GM19351 (cell line): ENCODE data around the gene ADSL.

Source experiments
- ATAC-seq: cut with Tn5 transposase; IDR thresholded peaks from one replicate; pipeline ENCODE4 v1.9.1; 2021; ENCODE audit warnings: mild to moderate bottlenecking, moderate library complexity; ENCODE audit not compliant: unreplicated experiment

The ADSL gene

GRCh38 chr22:40326905-40327735 lies 19.2 kb upstream of the ADSL start:
- ATAC-seq: no peak

GRCh38 chr22:40328546-40329456 lies 17.5 kb upstream of the ADSL start:
- no peak for ATAC-seq

- no peak for ATAC-seq
Measured at GRCh38 chr22:40329466-40329865, 16.8 kb upstream of the ADSL start.

- ATAC-seq: no peak
Measured at GRCh38 chr22:40330086-40330485, 16.2 kb upstream of the ADSL start.

- no peak for ATAC-seq
Measured at GRCh38 chr22:40330615-40331014, 15.7 kb upstream of the ADSL start.

GRCh38 chr22:40331706-40332105 lies 14.6 kb upstream of the ADSL start:
- ATAC-seq: no peak

GRCh38 chr22:40332319-40332781 lies 13.9 kb upstream of the ADSL start:
- ATAC-seq: no peak

- ATAC-seq: no peak
Measured at GRCh38 chr22:40334060-40334459, 12.2 kb upstream of the ADSL start.

GRCh38 chr22:40334899-40335298 lies 11.4 kb upstream of the ADSL start:
- no peak for ATAC-seq

- ATAC-seq: no peak
Measured at GRCh38 chr22:40335358-40335757, 10.9 kb upstream of the ADSL start.

GRCh38 chr22:40340044-40340443 lies 6.3 kb upstream of the ADSL start:
- ATAC-seq: no peak

- ATAC-seq: no peak
Measured at GRCh38 chr22:40341604-40342003, 4.7 kb upstream of the ADSL start.

- ATAC-seq: no peak
Measured at GRCh38 chr22:40342521-40342920, 3.8 kb upstream of the ADSL start.

GRCh38 chr22:40345271-40345670 lies 1.0 kb upstream of the ADSL start:
- ATAC-seq: no peak

- ATAC-seq: peak; percentile 34
Measured at GRCh38 chr22:40345815-40346184, 500 bp upstream of the ADSL start.

- ATAC-seq: no peak
Measured at GRCh38 chr22:40347300-40347699, 1.0 kb downstream of the ADSL start.

- ATAC-seq: no peak
Measured at GRCh38 chr22:40348025-40348658, 1.8 kb downstream of the ADSL start.

- ATAC-seq: no peak
Measured at GRCh38 chr22:40352763-40353162, 6.5 kb downstream of the ADSL start.

- no peak for ATAC-seq
Measured at GRCh38 chr22:40361100-40361499, 14.8 kb downstream of the ADSL start.

- ATAC-seq: no peak
Measured at GRCh38 chr22:40363059-40363458, 16.8 kb downstream of the ADSL start.

GRCh38 chr22:40364431-40364830 lies 18.1 kb downstream of the ADSL start:
- no peak for ATAC-seq
